Activated T-cell treated with anti-CD3 and anti-CD28 coated beads for 24 hours (primary cell): ENCODE data around the gene GRHL3.

Experiments
- DNase-seq: peaks from one replicate; pipeline ENCODE4 v3.0.0-alpha.2; 2020; ENCODE audit warnings: low read depth

Gene GRHL3

GRCh38 chr1:24393892-24394291, 74.7 kb downstream of the GRHL3 start:
- no peak for DNase-seq

DNA sequence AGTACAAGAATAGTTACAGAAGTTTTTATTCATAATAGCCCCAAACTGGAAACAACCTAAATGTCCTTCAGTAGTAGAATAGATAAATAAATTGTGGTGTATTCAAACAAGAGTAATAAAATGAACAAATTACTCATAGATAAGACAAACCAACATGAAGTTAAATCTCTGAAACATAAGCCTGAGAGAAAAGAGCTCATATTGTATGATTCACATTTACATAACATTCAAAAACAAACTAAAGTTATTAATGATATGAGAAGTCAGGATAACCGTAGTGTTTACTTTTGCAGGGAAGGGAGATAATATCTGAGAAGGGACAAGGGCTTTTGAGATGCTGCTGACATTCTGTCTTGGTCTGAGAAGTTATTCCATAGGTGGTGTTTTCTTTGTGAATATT, 80.9 kb downstream of the GRHL3 start:
- no peak for DNase-seq

- no peak for DNase-seq
Observed at GRCh38 chr1:24403806-24404205, 84.6 kb downstream of the GRHL3 start.
